Psoas muscle (tissue), 8 donors: Measurements from ENCODE around the gene RELT. TPM values are rescaled to one million over a fixed set of nuclear protein-coding genes. Genes with fewer than 3 reads are reported as not detected.

ENCODE experiments used
- ATAC-seq, 4 donors: fragments of 200-7000 bp; cut with Tn5 transposase; one replicate each; pipeline ENCODE4 v1.9.1; 2020; ENCODE audit warnings: moderate library complexity in 3 of 4, mild to moderate bottlenecking in 2 of 4
- DNase-seq, 2 donors: peaks; one replicate each; pipeline ENCODE4 v3.0.0-alpha.2; 2020
- H3K27ac ChIP-seq: fragments of 200-600 bp; one replicate; pipeline ENCODE4 v1.8.0; 2022
- H3K27me3 ChIP-seq, 3 donors: fragments of 200-600 bp in 1 of 3; one replicate each; pipeline versions ENCODE4 v1.6.1 to v1.8.0; 2013 to 2022; ENCODE audit warnings: low read length in 2 of 3, mild to moderate bottlenecking in 2 of 3, moderate library complexity in 1 of 3; ENCODE audit not compliant: insufficient read depth in 3 of 3
- H3K36me3 ChIP-seq, 2 donors: fragments of 200-600 bp in 1 of 2; one replicate each; pipeline versions ENCODE4 v1.6.1 to v1.8.0; 2013 to 2022; ENCODE audit warnings: low read depth in 1 of 2, mild to moderate bottlenecking in 1 of 2, moderate library complexity in 1 of 2; ENCODE audit not compliant: insufficient read depth in 1 of 2
- H3K4me1 ChIP-seq: fragments of 200-600 bp; one replicate; pipeline ENCODE4 v1.8.0; 2022
- H3K4me3 ChIP-seq: fragments of 200-600 bp; one replicate; pipeline ENCODE4 v1.8.0; 2022; ENCODE audit warnings: mild to moderate bottlenecking
- H3K9me3 ChIP-seq: fragments of 200-600 bp; one replicate; pipeline ENCODE4 v1.8.0; 2022
- CTCF ChIP-seq: fragments of 200-600 bp; IDR thresholded peaks from one replicate; pipeline ENCODE4 v1.8.0; 2022; ENCODE audit warnings: antibody characterized with exemption
- WGBS, 3 donors: extraction: QIAGEN DNeasy Blood & Tissue Kit; methylation state at CpG; one replicate each; pipeline versions ENCODE4 v1.1.6 to v1.1.7; 2013; 5-methylcytosine and 5-hydroxymethylcytosine counted together
- intact Hi-C, 2 donors: fragments of 100-400 bp; cut with DNase I; formaldehyde crosslinking; loops; one replicate each; pipeline versions ENCODE4 v1.11.0 to v1.14.2; 2022
- polyA plus RNA-seq, 3 donors: library from polyadenylated mRNA; stranded (reverse); fragments of 200-250 nt; gene quantifications; one replicate each; pipeline ENCODE4 v1.2.3, GENCODE V29; 2013
- total RNA-seq, 4 donors: library from RNA; stranded (reverse); fragmentation: NEBNext Ultra II Directional in 2 of 4; extraction: Animal tissue kit (Norgen Biotek cat#: 25700) in 2 of 4; gene quantifications; one replicate each; pipeline versions ENCODE4 v1.2.1 to v1.2.4, GENCODE V29; 2021 to 2023
- donor health status: healthy with polysubstance abuse.
- donor health status: DM: no; HTN: no; CAD: no; lungs with moderate emphysema.
- donor health status: Bipolar disorder and iron deficiency.
- donor health status: healthy.
- donor health status: DM: yes; HTN: yes; CAD: no.
- donor health status: DM: no; HTN: no; CAD: no.
- donor health status: DM: no; HTN: no; CAD: no.
- donor health status: DM: yes; HTN: yes; CAD: no.

RELT gene
- total and polyA plus RNA-seq, 7 donors = 4.9 to 33.0 (median 15.5) TPM

DNA sequence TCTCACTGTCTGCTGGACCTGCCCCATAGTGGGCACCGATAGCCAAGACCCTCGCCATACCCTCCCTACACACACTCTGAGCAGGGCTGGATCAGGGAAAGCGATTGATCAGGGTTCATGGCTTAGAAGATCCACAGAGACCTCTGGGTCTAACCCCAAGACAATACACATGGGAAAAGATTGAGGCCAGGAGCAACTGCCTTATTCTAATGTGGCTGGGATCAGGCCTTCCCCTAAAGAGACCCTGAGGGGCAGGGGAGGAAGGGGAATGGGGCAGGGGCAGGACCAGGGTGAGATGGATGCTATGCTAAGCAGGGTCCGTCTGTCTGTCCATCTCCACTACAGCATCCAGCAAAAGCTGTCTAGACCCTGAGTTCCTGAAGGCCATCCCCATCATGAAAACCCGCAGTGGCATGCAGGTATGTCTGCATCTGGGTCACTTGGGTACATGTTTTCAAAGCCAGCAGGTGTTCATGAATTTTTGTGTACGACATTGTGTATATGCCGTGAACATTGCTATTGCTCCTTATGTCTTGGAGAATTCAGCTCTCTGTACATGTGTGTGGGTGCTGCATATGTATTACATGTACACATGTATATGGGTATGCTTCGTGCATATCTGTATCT, 15.3 kb upstream of the RELT start:
- no peaks in the 10 kb centered on the region for H3K27me3 ChIP-seq
- peaks cover 0 to 60% of the 10 kb centered on the region in 2 donors for H3K36me3 ChIP-seq
- no peak for TF ChIP-seq CTCF
- no peak overlapping the region for H3K4me3 ChIP-seq
- no peak for DNase-seq
- H3K4me1 ChIP-seq = peaks cover 12% of the 10 kb centered on the region
- WGBS, 3 donors = 92 to 97% (median 93%) methylated on average over 8 of the region's 8 CpGs
- no peak overlapping the region for H3K27ac ChIP-seq
- ATAC-seq = no peak
- no peaks in the 10 kb centered on the region for H3K9me3 ChIP-seq
- intact Hi-C loops = no loop called here

GRCh38 chr11:73361953-73362776, 14.0 kb upstream of the RELT start:
- Histone ChIP-seq H3K9me3 (no peaks in the 10 kb centered on the region), H3K4me1 (peaks cover 12% of the 10 kb centered on the region), H3K27ac (no peak overlapping the region), H3K4me3 (no peak overlapping the region), H3K36me3 (peaks cover 0 to 58% of the 10 kb centered on the region in 2 donors), H3K27me3 (no peaks in the 10 kb centered on the region)
- no peak for ATAC-seq
- no peak for TF ChIP-seq CTCF
- no peak for DNase-seq
- intact Hi-C loops = no loop called here
- 77 to 81% (median 78%) methylated on average over 63 to 70 of the region's 70 CpGs for WGBS, 3 donors

DNA sequence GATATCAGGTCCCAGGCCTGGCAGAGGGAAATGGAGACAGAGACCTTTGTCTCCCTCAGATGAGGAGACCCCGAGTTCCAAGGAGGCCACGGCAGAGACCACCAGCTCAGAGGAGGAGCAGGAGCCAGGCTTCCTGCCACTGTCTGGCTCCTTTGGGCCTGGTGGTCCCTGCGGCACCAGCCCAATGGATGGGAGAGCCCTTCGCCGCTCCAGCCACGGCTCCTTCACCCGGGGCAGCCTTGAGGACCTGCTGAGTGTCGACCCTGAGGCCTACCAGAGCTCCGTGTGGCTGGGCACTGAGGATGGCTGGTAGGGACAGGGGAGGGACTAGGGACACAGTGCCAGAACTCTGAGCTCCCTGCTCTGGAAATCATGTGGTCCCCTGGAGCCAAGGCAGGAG, 13.1 kb upstream of the RELT start:
- Histone ChIP-seq H3K4me3 (no peak overlapping the region), H3K4me1 (peaks cover 12% of the 10 kb centered on the region), H3K9me3 (no peaks in the 10 kb centered on the region), H3K36me3 (peaks cover 0 to 53% of the 10 kb centered on the region in 2 donors), H3K27me3 (no peaks in the 10 kb centered on the region), H3K27ac (no peak overlapping the region)
- WGBS, 3 donors = 92 to 93% (median 93%) methylated on average over 9 of the region's 9 CpGs
- intact Hi-C loops = no loop called here
- TF ChIP-seq CTCF = no peak
- no peak for DNase-seq
- no peak for ATAC-seq

DNA sequence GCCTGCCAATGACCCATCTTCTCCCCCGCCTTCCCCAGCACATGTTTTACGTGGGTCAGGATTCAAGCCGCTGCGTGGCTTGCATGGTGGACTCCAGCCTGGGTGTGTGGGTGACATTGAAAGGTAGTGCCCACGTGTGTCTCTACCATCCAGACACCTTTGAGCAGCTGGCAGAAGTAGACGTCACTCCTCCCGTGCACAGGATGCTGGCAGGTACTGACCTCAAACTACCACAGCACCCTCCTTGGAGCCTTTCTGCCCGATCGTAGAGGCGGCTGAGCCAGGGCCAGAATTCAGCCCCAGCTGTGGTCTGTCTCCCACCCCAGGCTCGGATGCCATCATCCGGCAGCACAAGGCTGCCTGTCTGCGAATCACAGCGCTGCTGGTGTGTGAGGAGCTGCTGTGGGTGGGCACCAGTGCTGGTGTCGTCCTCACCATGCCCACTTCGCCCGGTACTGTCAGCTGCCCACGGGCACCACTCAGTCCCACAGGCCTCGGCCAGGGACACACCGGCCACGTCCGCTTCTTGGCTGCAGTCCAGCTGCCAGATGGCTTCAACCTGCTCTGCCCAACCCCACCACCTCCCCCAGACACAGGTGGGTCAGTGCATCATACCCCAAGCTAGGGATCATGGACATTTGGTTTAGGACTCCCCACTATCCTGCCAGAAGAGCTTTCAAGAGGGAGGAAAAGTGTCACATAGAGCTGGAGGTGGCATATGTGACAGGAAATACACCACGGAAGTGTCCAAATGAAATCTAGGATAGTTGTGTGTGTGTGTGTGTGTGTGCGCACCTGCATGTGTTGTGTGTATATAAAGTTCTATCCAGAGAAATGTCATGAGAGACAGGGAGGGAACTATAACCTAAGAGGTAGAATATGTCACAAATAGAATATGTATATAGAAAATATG, 10.6 kb upstream of the RELT start:
- H3K27me3 ChIP-seq = no peaks in the 10 kb centered on the region
- H3K9me3 ChIP-seq = no peaks in the 10 kb centered on the region
- H3K4me3 ChIP-seq = no peak overlapping the region
- no peak for ATAC-seq
- H3K27ac ChIP-seq = no peak overlapping the region
- intact Hi-C loops = no loop called here
- H3K36me3 ChIP-seq = peaks cover 0 to 42% of the 10 kb centered on the region in 2 donors
- DNase-seq = no peak
- H3K4me1 ChIP-seq = no peaks in the 10 kb centered on the region
- no peak for TF ChIP-seq CTCF
- 78 to 81% (median 79%) methylated on average over 24 of the region's 24 CpGs for WGBS, 3 donors
